ENCODE data around the gene INTS6L.

INTS6L gene

GRCh38 chrX:135520553-135521404 is at the start of gene INTS6L:
TSS of gene INTS6L (plus strand) at chrX:135520660. CDS start at chrX:135520993, 333 bp downstream.
- DNase-seq, result peak; percentile 7

- DNase-seq, result no peak
Measured at GRCh38 chrX:135476378-135476777, 44.1 kb upstream of the INTS6L start.

GRCh38 chrX:135477576-135477975 is 42.9 kb upstream of the INTS6L start:
- peak; percentile 42 for DNase-seq

GRCh38 chrX:135480076-135480475 is 40.4 kb upstream of the INTS6L start:
- no peak for DNase-seq

GRCh38 chrX:135481696-135482179 is 38.7 kb upstream of the INTS6L start:
- no peak for DNase-seq

GRCh38 chrX:135484641-135485289 is 35.7 kb upstream of the INTS6L start:
- no peak for DNase-seq

- DNase-seq, result no peak
Measured at GRCh38 chrX:135489542-135489941, 30.9 kb upstream of the INTS6L start.

- DNase-seq, result no peak
Measured at GRCh38 chrX:135490979-135491514, 29.4 kb upstream of the INTS6L start.

- no peak for DNase-seq
Measured at GRCh38 chrX:135494453-135494852, 26.0 kb upstream of the INTS6L start.

- DNase-seq, result no peak
Measured at GRCh38 chrX:135497736-135498135, 22.7 kb upstream of the INTS6L start.

GRCh38 chrX:135498236-135498635 is 22.2 kb upstream of the INTS6L start:
- no peak for DNase-seq

GRCh38 chrX:135505351-135505750 is 15.1 kb upstream of the INTS6L start:
- no peak for DNase-seq

GRCh38 chrX:135509885-135510284 is 10.6 kb upstream of the INTS6L start:
- DNase-seq, result no peak

- DNase-seq, result no peak
Measured at GRCh38 chrX:135512508-135513129, 7.8 kb upstream of the INTS6L start.

- no peak for DNase-seq
Measured at GRCh38 chrX:135513130-135513515, 7.3 kb upstream of the INTS6L start.

- DNase-seq, result no peak
Measured at GRCh38 chrX:135516376-135516775, 4.1 kb upstream of the INTS6L start.

GRCh38 chrX:135518161-135518560 is 2.3 kb upstream of the INTS6L start:
- DNase-seq, result no peak

GRCh38 chrX:135520022-135520552 is 373 bp upstream of the INTS6L start:
- no peak for DNase-seq

GRCh38 chrX:135521405-135522131 is 1.1 kb downstream of the INTS6L start:
- DNase-seq, result peak; percentile 81

GRCh38 chrX:135522132-135522530 is 1.7 kb downstream of the INTS6L start:
- peak; percentile 56 for DNase-seq

GRCh38 chrX:135522878-135523693 is 2.6 kb downstream of the INTS6L start:
- DNase-seq, result no peak

GRCh38 chrX:135528254-135528653 is 7.8 kb downstream of the INTS6L start:
- DNase-seq, result no peak
